Hair follicle dermal papilla cell (primary cell): ENCODE measurements around the gene SNX7. TPM values are rescaled to one million over a fixed set of nuclear protein-coding genes. Genes with fewer than 3 reads are reported as not detected.

Experiments used
- total RNA-seq: library from RNA; depleted of rRNA; stranded (reverse); fragments of >200 nt; gene quantifications from 2 replicates; pipeline ENCODE4 v1.2.3, GENCODE V29; 2012

Gene SNX7, protein sequence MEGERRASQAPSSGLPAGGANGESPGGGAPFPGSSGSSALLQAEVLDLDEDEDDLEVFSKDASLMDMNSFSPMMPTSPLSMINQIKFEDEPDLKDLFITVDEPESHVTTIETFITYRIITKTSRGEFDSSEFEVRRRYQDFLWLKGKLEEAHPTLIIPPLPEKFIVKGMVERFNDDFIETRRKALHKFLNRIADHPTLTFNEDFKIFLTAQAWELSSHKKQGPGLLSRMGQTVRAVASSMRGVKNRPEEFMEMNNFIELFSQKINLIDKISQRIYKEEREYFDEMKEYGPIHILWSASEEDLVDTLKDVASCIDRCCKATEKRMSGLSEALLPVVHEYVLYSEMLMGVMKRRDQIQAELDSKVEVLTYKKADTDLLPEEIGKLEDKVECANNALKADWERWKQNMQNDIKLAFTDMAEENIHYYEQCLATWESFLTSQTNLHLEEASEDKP
- 67.3 and 85.6 TPM in 2 replicates for total RNA-seq

DNA sequence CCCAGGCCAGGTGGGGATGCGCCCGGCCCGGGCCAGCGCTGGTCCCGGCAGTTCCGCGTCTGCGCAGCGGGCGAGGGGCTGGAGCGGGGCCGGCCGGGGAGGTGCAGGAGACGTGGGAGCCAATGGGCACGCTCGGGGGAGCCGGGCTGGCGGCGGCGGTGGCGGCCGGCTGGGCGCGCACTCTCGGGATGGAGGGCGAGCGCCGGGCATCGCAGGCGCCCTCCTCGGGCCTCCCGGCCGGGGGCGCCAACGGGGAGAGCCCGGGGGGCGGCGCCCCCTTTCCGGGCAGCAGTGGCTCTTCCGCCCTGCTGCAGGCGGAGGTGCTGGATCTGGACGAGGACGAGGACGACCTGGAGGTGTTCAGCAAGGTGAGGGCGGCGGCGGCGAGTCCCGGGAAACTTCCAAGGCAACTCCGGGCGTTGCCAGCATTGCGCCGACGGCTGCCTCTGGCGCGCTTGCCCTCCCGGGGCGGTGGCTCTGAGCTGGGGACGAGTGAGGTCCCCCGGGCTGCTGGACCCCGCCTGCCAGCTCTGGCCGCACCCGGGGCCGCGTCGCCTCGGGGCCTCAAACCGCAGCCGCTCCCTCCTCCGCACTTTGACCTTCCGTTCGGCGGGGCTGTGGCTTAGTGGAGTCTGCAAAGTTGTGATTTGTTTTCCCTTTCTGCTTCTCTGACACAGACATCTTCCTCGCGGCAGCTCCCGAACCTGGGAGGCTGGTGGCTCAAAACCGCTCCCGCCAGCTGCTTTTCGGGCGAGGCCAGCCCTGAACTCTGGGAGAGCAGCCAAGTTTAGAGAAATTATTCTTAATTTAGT, at the start of gene SNX7:
Gene SNX7, plus strand, starts transcription at position 178 of the 812 bp plus-strand sequence. Its CDS starts 11 bp downstream, at position 189.

